NT2/D1 (cell line): ENCODE results near the gene FUT7.

Experiments
- SUZ12 ChIP-seq: IDR thresholded peaks from 2 replicates; pipeline ENCODE4 v1.6.1; 2011; ENCODE audit not compliant: insufficient read length, insufficient read depth; ENCODE audit errors: extremely low read depth
- ZNF274 ChIP-seq: IDR thresholded peaks from 2 replicates; pipeline ENCODE4 v1.6.1; 2011; ENCODE audit warnings: mild to moderate bottlenecking, low read depth, low read length

DNA sequence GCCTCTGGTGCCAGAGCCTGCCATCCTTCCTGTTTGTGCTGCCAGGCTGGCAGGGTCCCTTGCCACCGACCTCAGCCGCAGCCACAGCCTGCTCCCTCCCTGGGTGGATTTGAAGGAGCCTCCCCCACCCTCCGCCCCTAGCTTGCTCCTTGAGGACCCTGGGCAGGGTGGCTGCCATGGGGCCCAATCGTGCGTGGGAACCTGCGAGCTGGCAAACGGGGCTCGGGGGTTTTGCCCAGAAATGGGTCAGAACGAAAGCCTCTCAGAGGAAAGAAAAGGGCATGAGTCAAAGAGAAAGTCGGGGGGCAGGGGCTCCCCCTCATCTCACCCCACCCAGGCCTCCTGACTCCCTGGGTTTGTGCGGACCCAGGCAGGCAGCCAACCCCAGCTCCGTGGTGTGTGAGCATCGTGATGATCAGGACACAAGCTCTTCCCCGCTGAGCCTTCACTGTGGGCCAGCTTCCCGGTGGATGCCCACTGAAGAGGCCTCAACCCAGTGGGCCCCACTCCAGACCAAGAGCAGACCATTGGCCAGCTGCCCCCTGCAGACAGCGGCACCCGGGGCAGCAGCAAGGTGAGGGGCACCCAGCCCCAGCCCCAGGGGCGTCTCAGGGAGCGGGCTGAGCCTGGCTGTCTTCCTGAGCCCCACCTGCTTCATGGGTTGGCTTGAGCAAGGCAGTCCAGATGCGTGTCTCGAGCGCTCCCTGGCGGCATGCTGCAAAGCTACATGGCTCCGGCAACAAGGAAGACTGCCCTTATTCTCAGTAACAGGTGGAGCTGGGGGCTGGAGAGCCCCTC is 3.0 kb upstream of the FUT7 start:
- TF ChIP-seq SUZ12 (no peak), ZNF274 (no peak)
